Measurements from ENCODE around the gene MYO1D.
"Not testable (repeated sequence)": the region's sequence is repeated elsewhere in the genome, so short reads cannot be mapped to it uniquely, and the experiment has no call there.

Gene MYO1D

GRCh38 chr17:32528825-32529224 is 348.1 kb downstream of the MYO1D start:
- DNase-seq (ENCODE audit: low read depth) = no peak

GRCh38 chr17:32527146-32527545 is 349.8 kb downstream of the MYO1D start:
- DNase-seq (ENCODE audit: low read depth) = no peak

- DNase-seq (ENCODE audit: low read depth) = no peak
These were observed 351.8 kb downstream of the MYO1D start for GRCh38 chr17:32525122-32525521.

GRCh38 chr17:32524553-32524880 is 352.4 kb downstream of the MYO1D start:
- not testable (repeated sequence) for DNase-seq (ENCODE audit: low read depth)

- no peak for DNase-seq (ENCODE audit: low read depth)
These were observed 352.9 kb downstream of the MYO1D start for GRCh38 chr17:32523827-32524552.

- no peak for DNase-seq (ENCODE audit: low read depth)
These were observed 353.8 kb downstream of the MYO1D start for GRCh38 chr17:32523017-32523680.

- no peak for DNase-seq (ENCODE audit: low read depth)
These were observed 356.1 kb downstream of the MYO1D start for GRCh38 chr17:32520737-32521404.

- DNase-seq (ENCODE audit: low read depth) = no peak
These were observed 356.7 kb downstream of the MYO1D start for GRCh38 chr17:32520104-32520701.

GRCh38 chr17:32519228-32520103 is 357.5 kb downstream of the MYO1D start:
- DNase-seq (ENCODE audit: low read depth) = no peak

GRCh38 chr17:32518646-32519227 is 358.2 kb downstream of the MYO1D start:
- no peak for DNase-seq (ENCODE audit: low read depth)

GRCh38 chr17:32517982-32518381 is 358.9 kb downstream of the MYO1D start:
- no peak for DNase-seq (ENCODE audit: low read depth)

GRCh38 chr17:32516940-32517701 is 359.8 kb downstream of the MYO1D start:
- DNase-seq (ENCODE audit: low read depth) = no peak

- DNase-seq (ENCODE audit: low read depth) = no peak
These were observed 360.5 kb downstream of the MYO1D start for GRCh38 chr17:32516450-32516849.

- no peak for DNase-seq (ENCODE audit: low read depth)
These were observed 361.1 kb downstream of the MYO1D start for GRCh38 chr17:32515677-32516383.

- DNase-seq (ENCODE audit: low read depth) = no peak
These were observed 362.3 kb downstream of the MYO1D start for GRCh38 chr17:32514606-32515005.

GRCh38 chr17:32513579-32513978 is 363.3 kb downstream of the MYO1D start:
- no peak for DNase-seq (ENCODE audit: low read depth)

GRCh38 chr17:32512328-32512727 is 364.6 kb downstream of the MYO1D start:
- DNase-seq (ENCODE audit: low read depth) = no peak

GRCh38 chr17:32510466-32510865 is 366.5 kb downstream of the MYO1D start:
- no peak for DNase-seq (ENCODE audit: low read depth)

GRCh38 chr17:32508926-32509325 is 368.0 kb downstream of the MYO1D start:
- no peak for DNase-seq (ENCODE audit: low read depth)
